ENCODE results near the gene UBL3.
A peak's percentile ranks its signal among the peaks of the same experiment; 100 is the strongest.

Gene UBL3

GRCh38 chr13:29857085-29857484, 6.7 kb upstream of the UBL3 start:
- DNase-seq (ENCODE audit: low read depth in 4 of 4, low spot score in 1 of 4): no peak

GRCh38 chr13:29856426-29856825, 6.0 kb upstream of the UBL3 start:
- DNase-seq (ENCODE audit: low read depth in 4 of 4, low spot score in 1 of 4): no peak

DNA sequence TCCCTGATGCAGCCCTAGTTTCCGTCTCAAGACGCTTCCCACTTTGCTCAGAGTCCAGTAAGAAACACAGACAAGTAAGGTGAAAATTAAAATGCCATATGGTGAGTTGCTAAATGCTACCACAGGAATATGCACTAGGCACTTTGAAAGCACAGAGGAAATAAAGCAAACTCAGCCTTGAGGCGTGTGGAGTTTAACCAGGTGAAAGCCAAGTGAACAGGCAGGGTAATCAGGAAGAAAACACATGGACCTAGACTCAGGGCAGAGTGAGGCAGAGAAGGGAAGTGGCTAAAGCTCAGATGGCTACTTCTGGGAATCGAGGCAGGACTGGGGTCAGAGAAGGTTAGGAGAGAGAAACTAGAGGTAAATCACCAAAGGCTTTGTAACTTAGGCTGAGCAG, 5.4 kb upstream of the UBL3 start:
- no peak for DNase-seq (ENCODE audit: low read depth in 4 of 4, low spot score in 1 of 4)

DNA sequence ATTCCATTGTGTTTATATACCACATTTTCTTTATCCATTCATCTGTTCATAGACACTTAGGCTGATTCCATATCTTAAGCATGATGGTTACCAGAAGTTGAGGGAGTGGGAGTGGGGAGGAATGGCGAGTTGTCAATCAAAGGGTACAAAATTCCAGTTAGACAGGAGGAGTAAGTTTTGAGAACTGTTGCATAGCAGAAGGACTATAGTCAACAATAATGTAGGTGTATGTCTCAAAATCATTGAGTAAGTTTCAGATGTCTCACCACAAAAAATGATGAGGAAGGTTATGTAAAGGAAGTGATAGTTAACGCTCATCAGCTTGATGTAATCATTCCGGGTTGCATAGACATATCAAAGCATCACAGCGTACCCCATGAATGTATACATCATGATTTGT, 4.6 kb upstream of the UBL3 start:
- no peak for DNase-seq (ENCODE audit: low read depth in 4 of 4, low spot score in 1 of 4)

DNA sequence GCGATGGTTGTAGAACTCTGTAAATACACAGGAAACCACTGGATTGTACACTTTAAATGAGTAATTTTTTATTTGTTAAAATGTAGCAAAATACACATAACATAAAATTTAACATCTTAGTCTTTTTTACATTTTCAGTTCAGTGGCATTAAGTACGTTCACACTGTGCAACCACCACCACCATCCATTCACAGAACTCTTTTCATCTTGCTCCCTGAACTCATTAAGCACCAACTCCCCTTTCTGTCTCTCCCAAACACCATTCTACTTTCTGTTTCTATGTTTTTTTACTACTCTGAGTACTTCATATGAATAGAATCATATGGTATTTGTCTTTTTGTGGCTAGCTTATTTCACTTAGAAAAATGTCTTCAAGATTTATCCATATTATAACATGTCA, 2.7 kb upstream of the UBL3 start:
- no peak for DNase-seq (ENCODE audit: low read depth in 4 of 4, low spot score in 1 of 4)

GRCh38 chr13:29852472-29853054, 2.1 kb upstream of the UBL3 start:
- DNase-seq (ENCODE audit: low read depth in 4 of 4, low spot score in 1 of 4): no peak

DNA sequence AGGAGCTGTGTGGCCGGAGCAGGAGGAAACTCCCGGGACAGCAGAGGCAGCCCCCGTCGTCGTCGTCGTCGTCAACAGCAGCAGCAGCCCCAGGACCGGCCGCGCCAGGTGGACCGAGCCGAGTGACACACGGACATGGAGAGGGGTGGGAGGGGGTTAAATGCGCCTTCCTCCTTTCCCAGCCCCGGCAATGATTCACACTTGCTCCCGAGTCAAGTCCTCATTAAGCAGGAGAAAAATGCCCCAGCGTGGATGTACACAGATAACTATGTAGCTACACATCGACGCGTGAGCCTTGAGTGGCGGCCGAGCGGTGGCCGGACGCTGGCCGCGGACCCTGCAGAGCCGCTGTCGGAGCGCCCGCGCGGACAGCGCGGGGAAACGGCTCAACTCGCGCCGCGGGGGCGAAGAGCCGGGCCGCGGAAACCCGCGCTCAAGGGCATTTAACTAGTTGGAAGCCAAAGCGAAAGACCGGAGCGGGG, 645 bp downstream of the UBL3 start:
- peak in 2 of 4 experiments; percentile 5 to 24 for DNase-seq (ENCODE audit: low read depth in 4 of 4, low spot score in 1 of 4)

GRCh38 chr13:29849071-29849631, 1.3 kb downstream of the UBL3 start:
- DNase-seq (ENCODE audit: low read depth in 4 of 4, low spot score in 1 of 4): peak in 1 of 4 experiments; percentile 19

DNA sequence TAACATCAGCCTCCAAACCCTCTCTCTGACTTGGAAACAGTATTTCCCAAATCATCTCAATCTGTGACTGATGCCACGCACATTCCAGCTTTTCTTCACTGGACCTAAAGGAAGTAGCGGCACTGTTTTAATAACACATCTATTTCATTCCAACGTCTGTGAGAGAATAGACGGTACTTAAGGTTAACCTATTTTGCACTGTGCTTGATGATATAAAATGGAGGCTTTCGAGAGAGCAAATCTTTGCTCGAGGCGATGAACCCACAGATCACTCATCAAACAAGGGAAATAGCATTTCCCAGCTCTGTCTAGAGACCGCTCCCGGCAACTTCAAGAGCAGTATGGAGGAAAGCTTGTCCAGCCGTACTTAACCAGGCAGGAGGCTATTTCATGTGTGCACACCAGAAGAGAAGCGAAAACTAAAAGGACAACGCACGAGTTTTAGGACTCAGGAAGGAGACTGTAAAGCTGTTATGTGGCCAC, 2.9 kb downstream of the UBL3 start:
- DNase-seq (ENCODE audit: low read depth in 4 of 4, low spot score in 1 of 4): no peak

DNA sequence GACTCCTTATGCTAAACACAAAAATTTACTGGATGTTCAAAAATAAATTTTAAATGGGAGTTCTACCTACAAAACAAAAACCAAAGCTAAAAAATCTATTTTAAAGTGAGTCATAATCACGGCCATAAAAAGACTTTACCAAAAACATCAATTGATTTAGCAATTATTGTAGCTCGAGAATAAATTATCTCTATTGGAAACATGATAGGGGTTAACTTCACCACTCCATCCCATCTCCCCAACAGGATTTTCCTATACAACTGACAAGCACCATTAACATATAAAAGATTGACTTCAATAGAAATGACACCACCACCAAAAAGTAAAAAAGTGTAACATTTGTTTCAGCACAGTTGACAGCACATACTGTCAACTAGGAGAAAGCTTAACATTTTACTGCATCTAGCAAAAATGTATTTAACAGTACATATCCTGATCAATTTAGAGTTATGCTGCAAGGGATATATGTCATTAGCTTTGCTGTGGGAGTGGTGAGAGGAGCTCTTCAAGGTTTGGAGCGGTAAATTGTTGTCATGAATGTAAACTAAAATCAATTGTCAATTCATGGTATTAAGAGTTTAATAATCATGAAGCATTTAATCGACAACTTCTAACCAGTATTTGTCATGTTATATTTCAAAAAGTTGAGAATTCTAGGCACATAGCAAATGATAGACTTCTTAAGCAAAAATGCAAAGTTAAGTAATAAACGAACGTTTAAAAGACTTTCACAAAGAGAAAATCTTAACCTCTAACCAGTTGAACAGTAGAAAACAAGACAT, 3.8 kb downstream of the UBL3 start:
- DNase-seq (ENCODE audit: low read depth in 4 of 4, low spot score in 1 of 4): no peak

DNA sequence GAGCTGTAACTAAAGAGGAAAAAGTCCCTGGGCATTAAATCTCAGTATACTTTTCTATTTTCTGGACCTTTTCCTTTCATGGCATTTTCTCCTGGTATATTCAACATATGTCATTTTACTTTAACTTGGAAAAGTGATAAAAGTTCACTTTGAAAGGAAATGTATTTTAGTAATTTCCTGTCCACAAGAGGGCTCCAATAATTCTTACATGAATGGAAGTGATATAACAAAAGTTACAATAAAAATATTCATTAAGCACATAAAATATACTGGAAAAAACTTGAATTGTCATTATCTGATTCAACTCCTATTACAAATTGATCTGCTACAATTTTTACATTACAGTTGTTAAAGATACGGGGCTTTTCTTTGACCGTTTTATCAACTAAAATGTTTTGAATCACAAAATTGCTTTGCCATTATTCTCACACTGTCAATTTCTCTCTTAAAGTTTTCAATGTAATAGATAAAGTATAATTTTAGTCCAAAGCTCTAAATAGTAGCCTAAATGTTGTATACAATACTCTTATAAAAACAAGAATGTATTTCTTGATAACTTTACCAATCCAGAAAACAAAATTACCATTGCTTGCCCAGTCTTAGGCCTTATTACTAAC, 4.9 kb downstream of the UBL3 start:
- no peak for DNase-seq (ENCODE audit: low read depth in 4 of 4, low spot score in 1 of 4)

GRCh38 chr13:29844441-29844840, 6.0 kb downstream of the UBL3 start:
- no peak for DNase-seq (ENCODE audit: low read depth in 4 of 4, low spot score in 1 of 4)

DNA sequence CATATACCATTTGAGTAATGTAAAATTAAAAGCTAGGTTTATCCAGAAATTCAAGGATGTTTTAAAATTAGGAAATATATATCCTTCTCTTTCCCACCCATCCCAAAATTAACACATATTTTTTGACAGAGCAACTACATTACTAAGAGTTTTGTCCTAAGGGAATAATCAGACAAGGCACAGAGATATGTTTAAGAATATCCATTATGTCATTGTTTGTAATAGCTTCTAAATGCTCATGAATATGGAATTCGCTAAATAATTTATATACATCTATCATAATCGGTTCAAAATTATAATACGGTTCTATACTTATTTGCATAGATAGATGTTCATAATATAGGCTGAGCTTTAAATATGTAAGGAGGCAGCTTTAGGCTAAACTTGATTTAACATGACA, 9.8 kb downstream of the UBL3 start:
- no peak for DNase-seq (ENCODE audit: low read depth in 4 of 4, low spot score in 1 of 4)

DNA sequence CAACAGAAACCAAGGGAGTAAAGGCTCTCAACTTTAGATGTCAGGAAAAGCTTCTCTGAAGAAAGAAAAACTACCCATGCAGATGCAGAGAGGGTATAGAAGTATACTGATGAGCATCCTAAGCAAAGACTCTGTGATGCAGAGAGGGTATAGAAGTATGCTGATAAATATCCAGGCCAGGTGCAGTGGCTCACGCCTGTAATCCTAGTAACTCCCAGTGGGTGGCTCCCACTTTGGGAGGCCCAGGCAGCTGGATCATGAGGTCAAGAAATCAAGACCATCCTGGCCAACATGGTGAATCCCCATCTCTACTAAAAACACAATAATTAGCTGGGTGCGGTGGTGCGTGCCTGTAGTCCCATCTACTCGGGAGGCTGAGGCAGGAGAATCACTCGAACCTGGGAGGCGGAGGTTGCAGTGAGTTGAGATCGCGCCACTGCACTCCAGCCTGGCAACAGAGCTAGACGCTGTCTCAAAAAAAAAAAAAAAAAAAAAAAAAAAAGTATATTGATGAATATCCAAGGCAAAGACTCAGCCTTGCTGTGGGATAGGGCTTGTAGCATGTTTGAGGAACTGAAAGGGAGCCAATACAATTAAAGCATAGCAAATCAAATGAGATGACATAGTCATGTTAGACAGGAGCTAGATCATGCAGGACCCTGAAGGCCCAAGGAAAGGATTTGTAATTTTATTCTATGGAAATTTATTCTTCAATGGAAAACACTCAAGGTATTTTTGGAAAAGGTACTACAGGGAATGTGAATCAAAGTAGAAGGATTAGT, 14.9 kb downstream of the UBL3 start:
- DNase-seq (ENCODE audit: low read depth in 4 of 4, low spot score in 1 of 4): no peak

DNA sequence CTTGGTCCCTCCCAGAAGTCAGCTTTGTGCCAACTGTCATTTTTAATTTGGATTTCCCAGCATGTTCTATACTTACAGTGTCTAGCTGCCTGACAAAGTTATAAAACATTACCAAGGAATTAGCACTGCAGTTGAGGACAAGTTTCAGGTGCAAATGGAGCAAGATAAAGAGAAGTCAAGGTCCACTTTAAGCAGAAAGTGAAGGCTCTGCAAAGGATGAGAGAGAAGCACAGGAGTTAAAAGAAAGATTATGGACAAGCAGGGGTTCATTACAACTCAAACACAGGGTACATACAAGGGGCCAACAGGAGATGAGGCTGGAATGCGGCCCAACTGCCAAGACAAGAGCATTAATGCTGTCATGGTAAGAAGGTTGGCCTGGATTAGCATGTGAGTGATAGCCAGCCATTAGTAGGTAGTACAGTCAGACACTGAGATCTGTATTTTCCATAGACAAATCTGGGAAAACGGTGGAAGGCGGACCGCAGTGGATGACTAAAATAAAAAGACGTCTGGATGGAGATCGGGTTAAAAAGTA, 17.6 kb downstream of the UBL3 start:
- no peak for DNase-seq (ENCODE audit: low read depth in 4 of 4, low spot score in 1 of 4)

DNA sequence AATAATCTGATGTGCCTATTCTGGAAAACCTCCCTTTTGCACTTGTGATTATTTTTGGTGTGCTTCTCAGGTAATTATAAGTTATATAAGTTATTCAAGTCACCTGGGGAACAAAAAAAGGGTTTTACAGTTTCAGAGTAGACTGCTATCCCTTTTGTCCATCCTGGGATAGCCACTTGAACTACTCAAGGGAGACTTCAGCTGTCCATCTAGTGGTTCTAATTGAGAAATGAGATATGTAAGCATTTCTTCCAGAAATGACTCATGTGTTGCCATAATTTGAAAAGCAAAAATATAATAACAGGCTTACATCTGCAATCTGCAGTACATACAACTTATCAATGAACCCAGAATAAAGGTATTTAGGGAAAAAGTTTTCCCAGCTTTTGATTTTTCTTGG, 20.4 kb downstream of the UBL3 start:
- DNase-seq (ENCODE audit: low read depth in 4 of 4, low spot score in 1 of 4): no peak

- DNase-seq (ENCODE audit: low read depth in 4 of 4, low spot score in 1 of 4): no peak
These were observed 31.3 kb downstream of the UBL3 start for GRCh38 chr13:29819143-29819542.

GRCh38 chr13:29817604-29818378, 32.6 kb downstream of the UBL3 start:
- DNase-seq (ENCODE audit: low read depth in 4 of 4, low spot score in 1 of 4): no peak

DNA sequence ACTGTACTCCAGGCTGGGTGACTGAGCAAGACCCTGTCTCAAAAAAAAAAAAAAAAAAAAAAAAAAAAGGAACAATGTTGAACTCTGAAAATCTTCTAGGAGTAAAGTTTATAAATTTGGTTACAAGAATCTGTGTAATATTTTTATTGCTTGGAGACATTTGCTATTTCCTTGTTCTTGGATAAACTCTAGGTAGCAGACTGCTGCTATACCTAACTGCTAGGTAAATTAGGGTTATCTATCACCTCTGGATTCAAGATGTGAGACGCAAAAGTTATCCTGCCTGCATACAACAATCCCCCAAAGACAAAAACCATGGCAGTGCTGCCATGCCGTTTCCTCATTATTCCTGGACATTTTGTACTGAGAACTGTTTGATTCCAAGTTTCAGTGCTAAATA, 33.7 kb downstream of the UBL3 start:
- no peak for DNase-seq (ENCODE audit: low read depth in 4 of 4, low spot score in 1 of 4)

DNA sequence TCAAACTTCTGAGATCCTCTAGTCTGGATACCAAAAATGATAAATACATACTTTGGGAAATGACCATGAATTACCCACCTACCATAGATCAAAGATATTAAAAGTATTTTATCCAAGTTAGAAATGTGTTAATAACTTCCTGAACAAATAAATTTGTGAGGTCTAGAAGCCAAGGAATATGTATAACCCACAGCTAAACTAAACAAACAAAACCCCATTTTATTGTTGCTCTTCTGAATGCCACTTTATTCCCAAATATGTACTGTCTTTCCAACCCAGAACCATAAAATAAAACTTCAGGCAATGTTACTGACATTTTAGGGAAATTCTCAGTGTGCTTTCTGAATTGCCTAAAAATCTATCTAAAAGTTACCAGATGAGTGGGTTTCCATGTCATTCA, 35.1 kb downstream of the UBL3 start:
- no peak for DNase-seq (ENCODE audit: low read depth in 4 of 4, low spot score in 1 of 4)
